ENCODE measurements around the gene ENDOV.

The ENDOV gene

DNA sequence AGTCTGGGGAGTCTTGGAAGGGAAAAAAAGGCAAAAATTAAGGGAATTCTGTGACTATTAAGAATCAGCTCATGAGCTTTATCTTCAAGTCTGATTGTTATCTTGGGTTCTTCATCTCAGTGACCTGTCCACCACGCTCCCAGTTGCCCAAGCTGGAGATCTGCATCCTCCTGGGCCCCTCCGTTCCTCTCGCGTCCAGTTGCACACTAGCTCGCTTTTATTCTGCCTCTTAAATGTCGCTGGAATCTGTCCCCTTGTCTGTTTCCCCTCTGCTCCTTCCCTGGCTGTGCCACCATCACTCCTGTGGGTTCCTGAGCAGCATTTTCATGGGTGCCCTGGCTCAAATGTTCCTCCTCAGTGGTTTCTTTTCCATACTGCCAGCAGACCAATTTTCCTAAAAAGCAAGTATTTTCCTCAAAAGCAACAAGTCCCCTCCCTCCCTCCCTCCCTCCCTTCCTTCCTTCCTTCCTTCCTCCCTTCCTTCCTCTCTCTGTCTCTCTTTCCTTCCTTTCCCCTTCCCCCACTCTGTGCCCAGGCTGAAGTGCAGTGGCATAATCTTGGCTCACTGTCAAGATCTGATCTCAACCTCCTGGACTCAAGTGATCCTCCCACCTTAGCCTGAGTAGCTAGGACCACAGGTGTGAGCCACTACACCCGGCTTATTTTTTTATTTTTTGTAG is 1.4 kb downstream of the ENDOV start:
- Histone ChIP-seq H3K4me1 (ENCODE audit: control insufficient read depth, insufficient read depth, low read length) (peaks cover 29% of the 10 kb centered on the region), H3K27ac (ENCODE audit: low read length) (no peak overlapping the region), H3K27me3 (ENCODE audit: control insufficient read depth in 1 of 2, insufficient read depth in 2 of 2, low read length in 2 of 2) (no peaks in the 10 kb centered on the region), H3K36me3 (ENCODE audit: control insufficient read depth in 2 of 2, insufficient read depth in 2 of 2, low read length in 2 of 2) (peaks cover 17 to 18% of the 10 kb centered on the region in 2 donors), H3K9me3 (ENCODE audit: control insufficient read depth in 2 of 2, low read length in 2 of 2) (no peaks in the 10 kb centered on the region), H3K9ac (ENCODE audit: low read length in 2 of 2) (no peak overlapping the region), H3K4me3 (ENCODE audit: low read length in 2 of 2) (peak overlapping the region; percentile 88 to 100)

DNA sequence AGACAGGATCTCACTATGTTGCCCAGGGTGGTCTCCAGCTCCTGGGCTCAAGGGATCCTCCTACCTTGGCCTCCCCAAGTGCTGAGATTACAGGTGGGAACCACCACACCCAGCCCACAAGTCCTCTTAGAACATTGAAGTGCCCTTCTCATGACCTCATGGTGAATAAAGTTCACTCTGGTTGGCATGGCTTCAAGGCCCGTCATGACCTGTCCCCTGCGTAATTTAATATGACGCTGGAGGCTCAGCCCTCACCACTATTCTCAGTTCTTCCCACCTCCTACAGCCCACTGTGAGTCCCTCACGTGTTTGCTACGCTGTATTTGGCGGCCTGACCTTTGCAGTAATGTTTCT is 1.9 kb downstream of the ENDOV start:
- H3K4me1 ChIP-seq (ENCODE audit: control insufficient read depth, insufficient read depth, low read length), result peaks cover 29% of the 10 kb centered on the region
- peaks cover 17 to 18% of the 10 kb centered on the region in 2 donors for H3K36me3 ChIP-seq (ENCODE audit: control insufficient read depth in 2 of 2, insufficient read depth in 2 of 2, low read length in 2 of 2)
- H3K27me3 ChIP-seq (ENCODE audit: control insufficient read depth in 1 of 2, insufficient read depth in 2 of 2, low read length in 2 of 2), result no peaks in the 10 kb centered on the region
- H3K9me3 ChIP-seq (ENCODE audit: control insufficient read depth in 2 of 2, low read length in 2 of 2), result no peaks in the 10 kb centered on the region
- no peak overlapping the region for H3K27ac ChIP-seq (ENCODE audit: low read length)
- H3K4me3 ChIP-seq (ENCODE audit: low read length in 2 of 2), result no peak overlapping the region
- H3K9ac ChIP-seq (ENCODE audit: low read length in 2 of 2), result peak overlapping the region in 1 of 2 donors; percentile 21

DNA sequence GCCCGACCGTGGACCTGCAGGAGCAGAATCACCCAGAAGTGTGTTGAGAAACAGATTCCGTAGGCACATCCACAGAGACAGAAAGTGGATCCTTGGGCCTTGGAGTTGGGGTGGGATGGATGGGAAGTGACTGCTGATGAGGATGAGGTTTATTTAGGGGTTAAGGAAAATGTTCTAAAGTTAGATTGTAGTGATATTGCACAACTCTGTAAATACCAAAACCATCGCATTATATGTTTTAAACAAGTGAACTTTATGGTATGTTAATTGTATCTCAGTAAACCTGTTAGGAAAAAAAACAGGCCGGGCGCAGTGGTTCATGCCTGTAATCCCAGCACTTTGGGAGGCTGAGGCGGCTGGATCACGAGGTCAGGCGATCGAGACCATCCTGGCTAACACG is 3.6 kb downstream of the ENDOV start:
- no peak overlapping the region for H3K4me3 ChIP-seq (ENCODE audit: low read length in 2 of 2)
- no peak overlapping the region for H3K27ac ChIP-seq (ENCODE audit: low read length)
- H3K9ac ChIP-seq (ENCODE audit: low read length in 2 of 2), result no peak overlapping the region
- no peaks in the 10 kb centered on the region for H3K27me3 ChIP-seq (ENCODE audit: control insufficient read depth in 1 of 2, insufficient read depth in 2 of 2, low read length in 2 of 2)
- H3K4me1 ChIP-seq (ENCODE audit: control insufficient read depth, insufficient read depth, low read length), result peaks cover 27% of the 10 kb centered on the region
- H3K9me3 ChIP-seq (ENCODE audit: control insufficient read depth in 2 of 2, low read length in 2 of 2), result no peaks in the 10 kb centered on the region
- H3K36me3 ChIP-seq (ENCODE audit: control insufficient read depth in 2 of 2, insufficient read depth in 2 of 2, low read length in 2 of 2), result peaks cover 17 to 18% of the 10 kb centered on the region in 2 donors

DNA sequence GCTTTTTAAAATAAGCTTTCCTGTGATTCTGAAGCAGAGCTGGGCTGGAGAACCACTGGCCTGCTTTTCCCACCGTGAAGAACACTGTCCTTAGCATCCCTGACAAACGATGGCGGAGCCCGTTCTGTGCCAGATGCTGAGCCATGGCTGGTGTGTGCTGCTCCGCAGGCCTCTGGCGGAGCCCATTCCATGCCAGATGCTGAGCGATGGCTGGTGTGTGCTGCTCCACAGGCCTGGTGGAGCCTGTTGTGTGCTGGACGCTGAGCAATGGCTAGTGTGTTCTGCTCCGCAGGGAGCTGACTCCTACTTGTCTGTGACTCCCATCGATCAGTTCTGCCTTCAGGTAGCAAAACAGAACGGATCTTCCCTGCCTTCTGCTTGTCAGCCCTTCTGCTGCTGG is 4.3 kb downstream of the ENDOV start:
- no peaks in the 10 kb centered on the region for H3K27me3 ChIP-seq (ENCODE audit: control insufficient read depth in 1 of 2, insufficient read depth in 2 of 2, low read length in 2 of 2)
- no peak overlapping the region for H3K27ac ChIP-seq (ENCODE audit: low read length)
- no peak overlapping the region for H3K4me3 ChIP-seq (ENCODE audit: low read length in 2 of 2)
- H3K9ac ChIP-seq (ENCODE audit: low read length in 2 of 2), result no peak overlapping the region
- no peaks in the 10 kb centered on the region for H3K9me3 ChIP-seq (ENCODE audit: control insufficient read depth in 2 of 2, low read length in 2 of 2)
- peaks cover 20% of the 10 kb centered on the region for H3K4me1 ChIP-seq (ENCODE audit: control insufficient read depth, insufficient read depth, low read length)
- H3K36me3 ChIP-seq (ENCODE audit: control insufficient read depth in 2 of 2, insufficient read depth in 2 of 2, low read length in 2 of 2), result peaks cover 17 to 18% of the 10 kb centered on the region in 2 donors

DNA sequence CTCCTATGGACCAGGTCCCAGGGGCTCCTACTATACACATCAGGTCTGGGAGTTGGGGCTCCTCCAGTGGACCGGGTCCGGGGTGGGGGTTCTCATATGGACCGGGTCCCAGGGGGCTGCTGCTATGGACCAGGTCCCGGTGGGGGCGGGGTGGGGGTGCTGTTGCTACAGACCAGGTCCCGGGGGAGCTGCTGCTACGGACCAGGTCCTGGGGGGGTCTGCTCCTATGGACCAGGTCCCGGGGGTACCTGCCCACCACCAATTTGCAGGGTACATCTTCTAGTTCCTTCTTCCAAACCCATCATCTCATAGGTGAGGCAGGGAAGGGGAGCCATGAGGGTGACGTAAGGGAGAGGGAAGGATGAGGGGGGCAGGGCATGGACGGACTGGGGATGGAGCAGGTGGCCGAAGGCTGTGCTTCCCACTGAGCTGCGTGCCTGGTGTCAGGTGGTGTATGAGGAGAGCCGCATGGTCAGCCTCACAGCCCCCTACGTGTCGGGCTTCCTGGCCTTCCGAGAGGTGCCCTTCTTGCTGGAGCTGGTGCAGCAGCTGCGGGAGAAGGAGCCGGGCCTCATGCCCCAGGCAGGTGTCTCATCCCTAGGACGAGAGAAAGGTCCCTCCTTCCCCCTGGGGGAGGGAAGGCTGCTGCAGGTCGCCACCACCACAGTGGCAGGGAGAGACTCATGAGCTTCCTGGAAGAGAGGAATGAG is 6.6 kb downstream of the ENDOV start:
- peaks cover 12% of the 10 kb centered on the region for H3K4me1 ChIP-seq (ENCODE audit: control insufficient read depth, insufficient read depth, low read length)
- H3K36me3 ChIP-seq (ENCODE audit: control insufficient read depth in 2 of 2, insufficient read depth in 2 of 2, low read length in 2 of 2), result peaks cover 17 to 18% of the 10 kb centered on the region in 2 donors
- no peak overlapping the region for H3K4me3 ChIP-seq (ENCODE audit: low read length in 2 of 2)
- no peak overlapping the region for H3K27ac ChIP-seq (ENCODE audit: low read length)
- H3K27me3 ChIP-seq (ENCODE audit: control insufficient read depth in 1 of 2, insufficient read depth in 2 of 2, low read length in 2 of 2), result no peaks in the 10 kb centered on the region
- no peaks in the 10 kb centered on the region for H3K9me3 ChIP-seq (ENCODE audit: control insufficient read depth in 2 of 2, low read length in 2 of 2)
- H3K9ac ChIP-seq (ENCODE audit: low read length in 2 of 2), result no peak overlapping the region

DNA sequence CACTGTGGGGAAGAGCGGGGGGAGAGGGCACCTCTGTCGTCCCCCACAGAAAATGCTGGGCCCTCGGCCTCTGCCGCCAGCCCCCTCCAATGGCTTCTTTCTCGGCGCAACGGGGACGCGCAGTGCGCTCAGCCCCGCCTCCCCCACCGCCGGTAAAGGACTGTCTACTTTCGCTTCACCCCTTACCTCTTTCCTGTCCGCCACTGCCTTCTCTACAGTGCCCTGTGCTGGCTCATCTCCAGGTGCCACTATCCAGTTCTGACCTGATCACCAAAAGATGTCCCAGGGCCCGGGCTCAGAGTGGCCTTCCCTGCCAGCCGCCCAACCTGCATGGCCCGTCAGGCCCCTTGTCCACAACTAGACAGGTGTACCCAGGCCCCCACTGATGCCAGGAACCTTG is 7.3 kb downstream of the ENDOV start:
- H3K4me3 ChIP-seq (ENCODE audit: low read length in 2 of 2), result no peak overlapping the region
- H3K9me3 ChIP-seq (ENCODE audit: control insufficient read depth in 2 of 2, low read length in 2 of 2), result no peaks in the 10 kb centered on the region
- peaks cover 15 to 17% of the 10 kb centered on the region in 2 donors for H3K36me3 ChIP-seq (ENCODE audit: control insufficient read depth in 2 of 2, insufficient read depth in 2 of 2, low read length in 2 of 2)
- no peak overlapping the region for H3K9ac ChIP-seq (ENCODE audit: low read length in 2 of 2)
- H3K4me1 ChIP-seq (ENCODE audit: control insufficient read depth, insufficient read depth, low read length), result peaks cover 14% of the 10 kb centered on the region
- no peaks in the 10 kb centered on the region for H3K27me3 ChIP-seq (ENCODE audit: control insufficient read depth in 1 of 2, insufficient read depth in 2 of 2, low read length in 2 of 2)
- H3K27ac ChIP-seq (ENCODE audit: low read length), result no peak overlapping the region

DNA sequence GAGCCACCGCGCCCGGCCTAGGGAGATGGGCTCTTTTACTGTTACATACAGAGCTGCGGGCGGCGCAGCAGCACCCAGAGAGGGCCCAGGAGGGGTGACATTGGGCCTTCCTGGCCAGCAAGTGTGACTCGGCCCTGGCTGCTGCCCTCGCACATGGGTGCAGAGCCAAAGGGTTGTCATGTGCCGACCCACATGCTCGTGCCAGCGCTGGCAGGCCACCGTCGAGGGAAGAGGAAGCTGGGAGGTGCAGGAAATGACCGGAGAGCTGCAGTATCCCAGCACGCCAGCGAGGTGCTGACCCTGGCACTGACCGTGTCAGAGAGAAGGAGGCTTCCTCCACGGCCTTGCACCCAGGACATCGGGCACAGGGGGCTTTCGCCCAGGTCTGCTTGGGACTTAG is 8.0 kb downstream of the ENDOV start:
- H3K27me3 ChIP-seq (ENCODE audit: control insufficient read depth in 1 of 2, insufficient read depth in 2 of 2, low read length in 2 of 2), result no peaks in the 10 kb centered on the region
- H3K4me1 ChIP-seq (ENCODE audit: control insufficient read depth, insufficient read depth, low read length), result peaks cover 10% of the 10 kb centered on the region
- peaks cover 9 to 12% of the 10 kb centered on the region in 2 donors for H3K36me3 ChIP-seq (ENCODE audit: control insufficient read depth in 2 of 2, insufficient read depth in 2 of 2, low read length in 2 of 2)
- no peak overlapping the region for H3K27ac ChIP-seq (ENCODE audit: low read length)
- H3K9ac ChIP-seq (ENCODE audit: low read length in 2 of 2), result no peak overlapping the region
- no peak overlapping the region for H3K4me3 ChIP-seq (ENCODE audit: low read length in 2 of 2)
- no peaks in the 10 kb centered on the region for H3K9me3 ChIP-seq (ENCODE audit: control insufficient read depth in 2 of 2, low read length in 2 of 2)

DNA sequence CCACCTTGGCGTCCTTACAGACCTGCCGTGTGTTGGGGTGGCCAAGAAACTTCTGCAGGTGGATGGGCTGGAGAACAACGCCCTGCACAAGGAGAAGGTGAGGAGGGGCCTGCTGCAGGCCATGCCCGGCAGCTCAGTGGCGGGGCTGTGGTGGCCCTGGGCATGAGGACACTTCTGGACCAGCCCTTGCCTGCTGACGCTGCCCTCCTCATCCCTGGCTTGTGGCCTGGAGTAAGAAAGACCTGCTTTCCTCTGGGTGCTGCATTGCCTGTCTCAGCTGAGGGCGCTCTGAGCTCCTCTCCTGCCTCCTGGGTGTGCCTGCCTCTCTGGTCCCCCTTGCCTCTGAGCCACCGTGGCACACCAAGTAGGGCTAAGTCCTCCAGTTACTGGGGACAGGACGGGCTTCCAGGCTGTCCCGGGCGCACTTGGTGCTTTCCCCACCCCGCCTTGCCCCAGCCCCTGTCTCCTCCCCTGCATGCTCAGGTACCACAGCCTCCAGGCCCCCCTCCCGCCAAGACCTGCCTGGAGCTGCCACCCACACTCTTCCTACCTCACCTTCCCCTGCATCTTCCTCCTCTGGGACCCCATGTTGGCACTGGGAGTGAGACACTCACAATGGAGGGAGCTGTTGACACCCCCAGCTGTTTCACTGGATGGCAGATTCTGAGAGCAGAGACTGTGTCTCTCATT is 8.7 kb downstream of the ENDOV start:
- no peak overlapping the region for H3K4me3 ChIP-seq (ENCODE audit: low read length in 2 of 2)
- H3K4me1 ChIP-seq (ENCODE audit: control insufficient read depth, insufficient read depth, low read length), result peaks cover 7% of the 10 kb centered on the region
- no peak overlapping the region for H3K27ac ChIP-seq (ENCODE audit: low read length)
- H3K36me3 ChIP-seq (ENCODE audit: control insufficient read depth in 2 of 2, insufficient read depth in 2 of 2, low read length in 2 of 2), result peaks cover 6 to 7% of the 10 kb centered on the region in 2 donors
- no peak overlapping the region for H3K9ac ChIP-seq (ENCODE audit: low read length in 2 of 2)
- no peaks in the 10 kb centered on the region for H3K9me3 ChIP-seq (ENCODE audit: control insufficient read depth in 2 of 2, low read length in 2 of 2)
- H3K27me3 ChIP-seq (ENCODE audit: control insufficient read depth in 1 of 2, insufficient read depth in 2 of 2, low read length in 2 of 2), result no peaks in the 10 kb centered on the region

DNA sequence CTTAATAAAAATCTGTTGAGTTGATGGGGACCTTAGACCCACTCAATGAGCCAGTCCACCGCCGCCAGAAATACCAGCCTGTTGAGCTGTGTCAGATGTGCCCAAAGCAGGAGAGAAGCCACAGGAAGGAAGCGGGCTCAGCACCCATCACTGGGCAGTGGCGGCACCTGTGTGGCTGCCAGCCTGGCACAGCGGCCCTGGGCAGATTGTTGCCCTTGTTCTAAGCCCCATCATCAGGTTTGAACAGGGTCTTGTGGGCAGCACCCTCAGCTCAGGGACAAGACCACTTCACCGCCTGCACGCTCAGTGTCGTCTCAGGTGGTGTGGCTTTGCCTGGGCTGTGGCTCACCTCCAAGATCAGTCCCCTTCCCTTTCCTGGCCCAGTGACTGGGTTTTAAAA is 9.3 kb downstream of the ENDOV start:
- H3K4me1 ChIP-seq (ENCODE audit: control insufficient read depth, insufficient read depth, low read length), result peaks cover 7% of the 10 kb centered on the region
- no peaks in the 10 kb centered on the region for H3K27me3 ChIP-seq (ENCODE audit: control insufficient read depth in 1 of 2, insufficient read depth in 2 of 2, low read length in 2 of 2)
- H3K9me3 ChIP-seq (ENCODE audit: control insufficient read depth in 2 of 2, low read length in 2 of 2), result no peaks in the 10 kb centered on the region
- no peak overlapping the region for H3K9ac ChIP-seq (ENCODE audit: low read length in 2 of 2)
- no peak overlapping the region for H3K27ac ChIP-seq (ENCODE audit: low read length)
- peaks cover 7 to 9% of the 10 kb centered on the region in 2 donors for H3K36me3 ChIP-seq (ENCODE audit: control insufficient read depth in 2 of 2, insufficient read depth in 2 of 2, low read length in 2 of 2)
- no peak overlapping the region for H3K4me3 ChIP-seq (ENCODE audit: low read length in 2 of 2)

DNA sequence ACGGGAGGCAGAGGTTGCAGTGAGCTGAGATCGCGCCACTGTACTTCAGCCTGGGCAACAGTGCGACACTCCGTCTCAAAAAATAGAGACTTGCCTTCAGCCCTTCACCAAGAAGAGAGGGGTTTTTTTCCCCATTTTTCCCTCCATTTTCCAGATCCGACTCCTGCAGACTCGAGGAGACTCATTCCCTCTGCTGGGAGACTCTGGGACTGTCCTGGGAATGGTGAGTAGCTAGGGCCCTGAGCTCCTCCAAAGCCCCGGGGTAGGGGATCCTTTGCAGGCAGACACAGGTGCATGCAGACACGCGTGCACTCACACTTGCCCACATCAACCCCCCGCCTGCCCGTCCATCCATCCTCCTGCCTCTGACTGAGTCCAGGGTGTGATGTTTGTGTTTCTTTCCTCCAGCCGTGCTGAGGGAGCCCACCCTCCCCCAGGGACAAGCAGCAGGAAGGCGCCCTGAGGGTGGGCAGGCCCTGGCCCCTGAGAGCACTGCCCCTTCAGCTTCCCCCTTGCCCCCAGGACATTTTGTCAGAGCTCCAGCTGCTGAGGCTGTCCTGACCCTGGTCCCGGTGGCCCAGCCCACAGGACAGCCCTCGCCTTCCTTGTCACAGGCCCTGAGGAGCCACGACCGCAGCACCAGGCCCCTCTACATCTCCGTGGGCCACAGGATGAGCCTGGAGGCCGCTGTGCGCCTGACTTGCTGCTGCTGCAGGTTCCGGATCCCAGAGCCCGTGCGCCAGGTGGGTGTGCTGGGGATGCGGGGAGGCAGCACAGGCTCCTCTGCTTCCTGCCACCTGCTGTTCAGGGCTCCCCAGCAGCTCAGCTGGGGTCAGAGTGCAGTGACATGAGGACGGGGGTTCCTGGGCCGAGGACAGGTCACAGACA is 10.2 kb downstream of the ENDOV start:
- peaks cover 7% of the 10 kb centered on the region for H3K4me1 ChIP-seq (ENCODE audit: control insufficient read depth, insufficient read depth, low read length)
- no peak overlapping the region for H3K9ac ChIP-seq (ENCODE audit: low read length in 2 of 2)
- H3K36me3 ChIP-seq (ENCODE audit: control insufficient read depth in 2 of 2, insufficient read depth in 2 of 2, low read length in 2 of 2), result peaks cover under 1 to 12% of the 10 kb centered on the region in 2 donors
- no peaks in the 10 kb centered on the region for H3K9me3 ChIP-seq (ENCODE audit: control insufficient read depth in 2 of 2, low read length in 2 of 2)
- no peak overlapping the region for H3K4me3 ChIP-seq (ENCODE audit: low read length in 2 of 2)
- no peaks in the 10 kb centered on the region for H3K27me3 ChIP-seq (ENCODE audit: control insufficient read depth in 1 of 2, insufficient read depth in 2 of 2, low read length in 2 of 2)
- H3K27ac ChIP-seq (ENCODE audit: low read length), result no peak overlapping the region

Measured in stomach smooth muscle (tissue), 2 donors.